ENCODE measurements around the gene CENPM. TPM values are rescaled to one million over a fixed set of nuclear protein-coding genes. Genes with fewer than 3 reads are reported as not detected.

The CENPM gene
- total RNA-seq, 4 donors from 2014 or later, result 1.5 to 5.1 TPM; not detected in 2

DNA sequence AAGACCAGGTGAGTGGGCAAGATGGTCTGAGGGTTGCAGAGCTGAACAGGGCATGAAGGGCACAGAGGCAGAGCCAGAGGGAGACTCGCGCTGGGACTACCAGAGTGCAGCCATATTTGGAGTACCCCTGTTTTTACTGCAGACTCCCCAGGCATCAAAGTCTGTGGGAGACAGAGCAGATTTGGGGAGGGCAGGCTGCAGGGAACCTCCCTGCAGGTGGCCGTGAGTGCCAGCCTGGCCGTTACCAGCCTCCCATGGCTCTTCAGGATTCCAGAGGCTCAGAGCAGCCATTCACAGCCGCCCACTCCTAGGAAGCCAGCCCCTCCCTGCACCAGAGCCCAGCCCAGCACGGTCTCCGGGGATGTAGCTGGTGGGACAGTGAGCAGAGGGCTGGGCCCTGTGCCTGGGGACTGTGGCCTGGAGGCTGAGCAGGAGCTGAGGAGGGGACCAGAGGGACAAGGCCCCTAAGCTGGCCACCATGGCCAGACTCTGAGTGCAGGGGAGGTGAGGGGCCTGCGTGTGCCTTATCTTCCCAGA lies 22.2 kb upstream of the CENPM start, which contains the start of gene SEPTIN3:
TSS of gene SEPTIN3 (plus strand) at position 334 of the 537 bp plus-strand sequence. CDS start 2,050 bp downstream, outside the sequence.
- H3K27me3 ChIP-seq, result peaks cover 9 to 14% (median 13%) of the 10 kb centered on the region in 3 donors
- DNase-seq (no peak), ATAC-seq (no peak)
- no peaks in the 10 kb centered on the region for H3K9me3 ChIP-seq
- no peak within 1 kb of the TSS for H3K4me3 ChIP-seq
- H3K27ac ChIP-seq, result no peak within 1 kb of the TSS
- no peak for TF ChIP-seq POLR2A (IDR thresholded peaks at IDR 0.05)
- TF ChIP-seq, protein P1, sequence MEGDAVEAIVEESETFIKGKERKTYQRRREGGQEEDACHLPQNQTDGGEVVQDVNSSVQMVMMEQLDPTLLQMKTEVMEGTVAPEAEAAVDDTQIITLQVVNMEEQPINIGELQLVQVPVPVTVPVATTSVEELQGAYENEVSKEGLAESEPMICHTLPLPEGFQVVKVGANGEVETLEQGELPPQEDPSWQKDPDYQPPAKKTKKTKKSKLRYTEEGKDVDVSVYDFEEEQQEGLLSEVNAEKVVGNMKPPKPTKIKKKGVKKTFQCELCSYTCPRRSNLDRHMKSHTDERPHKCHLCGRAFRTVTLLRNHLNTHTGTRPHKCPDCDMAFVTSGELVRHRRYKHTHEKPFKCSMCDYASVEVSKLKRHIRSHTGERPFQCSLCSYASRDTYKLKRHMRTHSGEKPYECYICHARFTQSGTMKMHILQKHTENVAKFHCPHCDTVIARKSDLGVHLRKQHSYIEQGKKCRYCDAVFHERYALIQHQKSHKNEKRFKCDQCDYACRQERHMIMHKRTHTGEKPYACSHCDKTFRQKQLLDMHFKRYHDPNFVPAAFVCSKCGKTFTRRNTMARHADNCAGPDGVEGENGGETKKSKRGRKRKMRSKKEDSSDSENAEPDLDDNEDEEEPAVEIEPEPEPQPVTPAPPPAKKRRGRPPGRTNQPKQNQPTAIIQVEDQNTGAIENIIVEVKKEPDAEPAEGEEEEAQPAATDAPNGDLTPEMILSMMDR (IDR thresholded peaks at IDR 0.05 in 4 of 5, conservative IDR thresholded peaks at IDR 0.05 in 1 of 5), result no peak
- intact Hi-C loops (cut with DNase I; ENCODE audit: low total_unique reads), result loop anchor here (10.0 kb wide), 1 partner anchor 146 kb away; no protein-coding TSS in a partner anchor
- H3K4me1 ChIP-seq, result no peaks in the 10 kb centered on the region
- no peaks in the 10 kb centered on the region for H3K36me3 ChIP-seq
- in situ Hi-C loops (cut with MboI; ENCODE audit: low sequenced_read_pairs in 4 of 4), result loop anchor here in 3 of 4 donors (10.0 to 25.0 kb wide), 2 partner anchors 466 to 468 kb away; partner anchors contain the start of gene NFAM1 (in 3 of the 3)

DNA sequence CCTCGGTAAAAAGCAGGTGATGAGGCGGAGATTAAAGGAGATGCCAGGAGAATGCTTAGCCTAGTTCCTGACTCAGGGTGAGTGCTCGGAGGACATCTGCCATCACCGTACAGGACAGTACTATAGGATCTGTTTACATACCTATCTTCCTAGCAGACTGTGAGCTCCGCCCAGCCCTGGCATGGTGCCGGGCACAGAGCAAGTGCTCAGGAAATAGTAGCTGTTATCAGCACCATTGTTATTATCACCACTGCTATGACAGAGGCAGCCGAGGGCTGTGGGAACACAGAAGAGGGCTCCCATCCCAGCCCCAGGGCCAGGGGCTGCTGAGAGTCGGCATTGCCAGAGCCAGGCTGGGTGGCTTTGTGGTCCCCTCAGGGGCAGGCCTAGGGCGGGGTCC lies 21.6 kb upstream of the CENPM start:
- DNase-seq, result no peak

DNA sequence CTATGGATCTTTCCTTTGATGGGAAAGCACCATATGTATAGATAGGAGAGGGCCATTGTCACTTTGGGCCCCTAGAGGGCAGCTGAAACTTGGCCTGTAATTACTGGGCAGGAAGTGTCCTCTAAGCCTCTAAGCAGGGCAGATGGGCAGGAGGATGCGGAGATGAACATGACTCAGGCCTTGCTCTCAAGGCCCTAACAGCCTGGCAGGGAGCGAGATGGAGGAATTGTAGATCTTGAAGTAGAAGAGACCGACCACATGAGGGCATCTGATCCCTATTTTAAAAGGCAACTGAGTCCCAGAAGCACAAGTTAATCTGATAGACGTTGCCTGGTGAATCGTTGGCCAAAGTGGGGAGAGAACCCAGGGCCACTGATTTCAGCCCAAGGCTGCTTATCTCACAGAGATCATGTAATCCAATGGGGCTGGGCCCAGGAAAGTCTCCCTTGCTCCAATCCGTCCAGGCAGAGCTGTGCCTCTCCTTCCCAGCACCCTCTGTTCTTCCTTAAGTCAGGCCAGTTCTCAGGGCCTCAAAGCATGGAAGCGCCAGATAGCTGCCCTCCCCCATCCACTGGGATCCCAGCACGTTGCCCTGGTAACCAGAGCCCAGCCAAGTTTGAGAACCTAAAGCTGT lies 19.8 kb upstream of the CENPM start:
- in situ Hi-C loops (cut with MboI; ENCODE audit: low sequenced_read_pairs in 4 of 4) (loop anchor here in 3 of 4 donors (10.0 to 25.0 kb wide), 2 partner anchors 468 to 471 kb away; partner anchors contain the start of gene NFAM1 (in 3 of the 3)), intact Hi-C loops (cut with DNase I; ENCODE audit: low total_unique reads) (loop anchor here (10.0 kb wide), 1 partner anchor 148 kb away; no protein-coding TSS in a partner anchor)
- no peak overlapping the region for H3K4me3 ChIP-seq
- no peaks in the 10 kb centered on the region for H3K9me3 ChIP-seq
- H3K4me1 ChIP-seq, result no peaks in the 10 kb centered on the region
- DNase-seq (no peak), ATAC-seq (no peak)
- H3K27ac ChIP-seq, result no peak overlapping the region
- H3K27me3 ChIP-seq, result no peaks in the 10 kb centered on the region
- TF ChIP-seq, protein P1 (IDR thresholded peaks at IDR 0.05 in 4 of 5, conservative IDR thresholded peaks at IDR 0.05 in 1 of 5), result peak in 4 of 5 experiments; percentile 14 to 26 (median 18)
- no peak for TF ChIP-seq POLR2A (IDR thresholded peaks at IDR 0.05)
- no peaks in the 10 kb centered on the region for H3K36me3 ChIP-seq

More for the DNA sequence above, 21.6 kb upstream of the CENPM start:
- TF ChIP-seq, protein P1 (IDR thresholded peaks at IDR 0.05 in 4 of 5, conservative IDR thresholded peaks at IDR 0.05 in 1 of 5), result no peak
- no peak for TF ChIP-seq POLR2A (IDR thresholded peaks at IDR 0.05)
- no peaks in the 10 kb centered on the region for H3K36me3 ChIP-seq
- no peaks in the 10 kb centered on the region for H3K4me1 ChIP-seq
- in situ Hi-C loops (cut with MboI; ENCODE audit: low sequenced_read_pairs in 4 of 4), result loop anchor here in 3 of 4 donors (10.0 to 25.0 kb wide), 2 partner anchors 466 to 469 kb away; partner anchors contain the start of gene NFAM1 (in 3 of the 3)
- no peak overlapping the region for H3K27ac ChIP-seq
- intact Hi-C loops (cut with DNase I; ENCODE audit: low total_unique reads), result loop anchor here (10.0 kb wide), 1 partner anchor 146 kb away; no protein-coding TSS in a partner anchor
- no peaks in the 10 kb centered on the region for H3K9me3 ChIP-seq
- no peak for ATAC-seq
- H3K4me3 ChIP-seq, result no peak overlapping the region
- H3K27me3 ChIP-seq, result peaks cover 5 to 13% (median 8%) of the 10 kb centered on the region in 3 donors

DNA sequence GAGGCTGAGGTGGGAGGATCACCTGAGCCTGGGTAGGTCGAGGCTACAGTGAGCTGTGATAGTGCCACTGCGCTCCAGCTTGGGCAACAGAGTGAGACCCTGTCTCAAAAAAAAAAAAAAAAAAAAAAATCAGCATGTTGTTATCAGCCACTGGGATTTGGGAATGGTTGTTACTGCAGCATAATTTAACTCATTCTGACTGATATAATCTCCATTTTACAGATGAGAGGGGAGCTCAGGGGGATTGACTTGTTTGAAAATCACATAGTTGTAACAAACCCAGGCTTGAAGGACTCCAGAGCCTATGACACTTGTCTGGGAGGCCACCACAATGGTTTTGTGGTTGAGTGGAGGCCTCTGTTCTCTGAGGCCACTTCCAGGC lies 19.3 kb upstream of the CENPM start:
- TF ChIP-seq, protein P1 (IDR thresholded peaks at IDR 0.05 in 4 of 5, conservative IDR thresholded peaks at IDR 0.05 in 1 of 5), result no peak
- no peak for TF ChIP-seq POLR2A (IDR thresholded peaks at IDR 0.05)
- H3K27me3 ChIP-seq, result no peaks in the 10 kb centered on the region
- H3K4me1 ChIP-seq, result no peaks in the 10 kb centered on the region
- DNase-seq (no peak), ATAC-seq (no peak)
- no peaks in the 10 kb centered on the region for H3K9me3 ChIP-seq
- no peaks in the 10 kb centered on the region for H3K36me3 ChIP-seq
- H3K27ac ChIP-seq, result no peak overlapping the region
- intact Hi-C loops (cut with DNase I; ENCODE audit: low total_unique reads), result loop anchor here (10.0 kb wide), 1 partner anchor 149 kb away; no protein-coding TSS in a partner anchor
- H3K4me3 ChIP-seq, result no peak overlapping the region
- in situ Hi-C loops (cut with MboI; ENCODE audit: low sequenced_read_pairs in 4 of 4), result loop anchor here in 3 of 4 donors (10.0 to 25.0 kb wide), 2 partner anchors 469 to 471 kb away; partner anchors contain the start of gene NFAM1 (in 3 of the 3)
